GM18861 (cell line): ENCODE measurements around the gene MAMDC4.
"Not testable (repeated sequence)": the region's sequence is repeated elsewhere in the genome, so short reads cannot be mapped to it uniquely, and the experiment has no call there.

Experiments
- ATAC-seq: cut with Tn5 transposase; IDR thresholded peaks from one replicate; pipeline ENCODE4 v1.9.1; 2021; ENCODE audit not compliant: unreplicated experiment

The MAMDC4 gene

DNA sequence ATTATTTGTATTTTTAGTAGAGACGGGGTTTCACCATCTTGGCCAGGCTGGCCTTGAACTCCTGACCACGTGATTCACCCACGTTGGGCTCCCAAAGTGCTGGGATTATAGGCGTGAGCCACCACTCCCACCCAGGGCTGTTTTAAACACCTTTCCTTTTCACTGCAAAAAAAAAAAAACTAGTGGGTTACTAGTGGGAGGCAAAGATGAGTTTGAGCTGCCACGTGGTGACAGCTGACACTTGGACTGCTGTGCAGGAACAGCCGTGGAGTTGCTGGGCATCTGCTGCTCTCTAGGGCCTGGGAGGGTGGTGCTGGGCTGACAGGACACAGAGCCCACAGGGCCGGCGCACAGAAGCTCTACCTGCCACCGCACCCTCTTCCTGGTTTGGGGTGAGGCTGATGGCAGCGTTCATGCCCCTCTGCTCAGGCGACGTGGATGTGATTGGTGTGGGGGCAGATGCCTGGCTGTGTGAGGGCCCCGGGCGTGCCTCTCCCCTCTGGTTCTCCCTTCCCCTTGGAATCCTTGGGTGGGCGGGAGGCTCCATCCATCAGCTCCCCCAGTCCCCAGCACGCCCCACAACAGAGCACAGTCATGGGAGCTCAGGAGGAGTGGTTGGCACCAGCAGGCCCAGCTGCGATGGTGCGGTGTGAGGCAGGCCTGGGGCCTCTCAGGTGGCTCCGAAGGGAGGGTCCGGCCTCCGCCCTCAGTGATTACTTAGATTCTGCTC lies 27.5 kb upstream of the MAMDC4 start:
- ATAC-seq: no peak

GRCh38 chr9:136825295-136826187 lies 26.6 kb upstream of the MAMDC4 start:
- ATAC-seq: no peak

DNA sequence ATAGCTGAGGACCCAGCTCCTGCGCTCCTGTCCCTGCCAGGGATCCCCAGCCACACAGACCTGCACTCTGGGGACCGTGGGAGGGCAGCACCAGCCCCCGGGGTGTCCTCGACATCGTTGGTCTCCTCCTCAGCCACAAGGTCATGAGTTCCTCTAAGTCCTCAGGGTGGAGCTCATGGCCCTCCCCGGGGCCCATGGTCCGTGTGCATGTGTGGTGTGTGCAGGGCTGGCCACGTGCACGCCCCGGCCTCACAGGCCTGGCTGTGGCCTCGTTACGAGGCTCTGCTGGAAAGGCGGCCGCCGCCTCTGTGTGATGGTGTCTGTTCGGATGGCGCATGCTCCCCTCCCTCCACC lies 26.0 kb upstream of the MAMDC4 start:
- ATAC-seq: no peak

DNA sequence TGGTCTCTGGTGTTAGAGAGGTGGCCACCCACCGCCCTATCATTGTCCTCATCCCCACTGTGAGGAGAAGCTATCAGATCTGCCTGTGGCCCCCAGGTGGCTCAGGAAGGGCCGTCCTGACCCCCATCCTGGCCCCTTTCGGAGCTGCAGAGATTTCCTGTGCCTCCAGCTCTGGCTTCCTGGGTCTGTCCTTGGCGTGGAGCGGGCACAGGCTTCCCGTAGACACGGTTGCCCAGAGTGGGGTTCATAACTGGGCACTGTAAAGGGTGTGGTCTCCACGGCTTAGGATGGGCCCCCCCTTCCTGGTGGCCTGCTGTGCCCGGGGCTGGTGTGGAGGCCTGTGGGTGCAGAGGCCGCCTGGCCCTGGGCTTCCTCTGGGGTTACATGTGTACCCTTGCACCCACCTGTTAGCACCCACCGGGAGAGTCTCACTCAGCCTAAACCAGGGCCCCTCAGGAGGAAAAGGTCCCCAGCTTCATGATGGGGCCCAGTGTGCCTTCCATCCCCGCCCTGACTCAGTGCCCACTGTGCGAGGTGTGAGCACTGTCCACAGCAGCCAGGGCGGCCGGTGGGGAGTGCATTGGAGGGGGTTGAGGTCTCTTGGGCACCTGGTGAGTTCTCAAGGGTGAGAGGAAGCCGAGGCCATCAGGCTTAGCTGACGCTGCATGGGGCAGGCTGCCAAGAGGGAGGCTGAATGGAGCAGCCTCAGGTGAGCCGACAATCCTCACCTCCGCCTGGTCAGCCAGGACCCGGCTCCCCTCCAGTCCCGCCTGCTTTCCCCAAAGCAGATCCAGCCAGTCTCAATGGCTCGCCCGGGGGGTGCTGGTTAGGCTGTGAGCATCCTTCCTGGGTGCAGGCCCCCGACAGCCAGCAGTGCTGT lies 25.2 kb upstream of the MAMDC4 start:
- no peak for ATAC-seq

DNA sequence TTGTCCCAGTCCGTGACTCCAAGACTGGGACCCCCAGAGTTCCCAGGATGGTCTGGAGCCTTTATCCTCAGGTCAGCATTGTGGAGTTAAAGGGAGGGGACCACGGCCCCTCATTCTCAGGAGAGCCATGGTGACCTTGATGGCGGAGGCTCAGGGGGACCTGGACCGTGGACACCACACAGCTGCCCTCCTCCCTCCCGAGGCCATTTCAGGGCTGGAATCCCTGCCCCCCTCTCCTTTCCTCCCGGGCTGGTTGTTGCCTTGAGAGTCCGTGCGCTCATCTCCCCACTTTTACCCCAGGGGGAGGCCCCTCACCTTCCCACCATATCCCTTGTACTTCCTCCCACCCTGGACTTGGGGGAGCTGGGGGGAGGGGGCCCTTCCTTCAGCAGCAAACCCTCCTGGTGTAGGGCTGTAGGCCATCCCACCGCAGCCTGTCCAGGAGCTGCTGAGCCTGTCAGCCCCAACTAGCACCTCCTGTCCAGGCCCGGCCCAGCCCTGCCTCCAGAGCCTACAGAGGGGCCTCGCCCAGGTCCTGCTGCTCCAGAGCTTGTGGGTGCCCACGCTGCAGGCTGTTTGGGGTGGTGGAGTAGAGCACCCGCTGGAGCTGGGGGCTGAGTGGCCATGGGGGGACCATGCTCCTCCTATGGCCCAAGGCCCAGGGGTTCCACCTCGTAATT lies 24.2 kb upstream of the MAMDC4 start:
- no peak for ATAC-seq

GRCh38 chr9:136828474-136829140 lies 23.5 kb upstream of the MAMDC4 start:
- no peak for ATAC-seq

GRCh38 chr9:136829412-136829811 lies 22.7 kb upstream of the MAMDC4 start:
- no peak for ATAC-seq

DNA sequence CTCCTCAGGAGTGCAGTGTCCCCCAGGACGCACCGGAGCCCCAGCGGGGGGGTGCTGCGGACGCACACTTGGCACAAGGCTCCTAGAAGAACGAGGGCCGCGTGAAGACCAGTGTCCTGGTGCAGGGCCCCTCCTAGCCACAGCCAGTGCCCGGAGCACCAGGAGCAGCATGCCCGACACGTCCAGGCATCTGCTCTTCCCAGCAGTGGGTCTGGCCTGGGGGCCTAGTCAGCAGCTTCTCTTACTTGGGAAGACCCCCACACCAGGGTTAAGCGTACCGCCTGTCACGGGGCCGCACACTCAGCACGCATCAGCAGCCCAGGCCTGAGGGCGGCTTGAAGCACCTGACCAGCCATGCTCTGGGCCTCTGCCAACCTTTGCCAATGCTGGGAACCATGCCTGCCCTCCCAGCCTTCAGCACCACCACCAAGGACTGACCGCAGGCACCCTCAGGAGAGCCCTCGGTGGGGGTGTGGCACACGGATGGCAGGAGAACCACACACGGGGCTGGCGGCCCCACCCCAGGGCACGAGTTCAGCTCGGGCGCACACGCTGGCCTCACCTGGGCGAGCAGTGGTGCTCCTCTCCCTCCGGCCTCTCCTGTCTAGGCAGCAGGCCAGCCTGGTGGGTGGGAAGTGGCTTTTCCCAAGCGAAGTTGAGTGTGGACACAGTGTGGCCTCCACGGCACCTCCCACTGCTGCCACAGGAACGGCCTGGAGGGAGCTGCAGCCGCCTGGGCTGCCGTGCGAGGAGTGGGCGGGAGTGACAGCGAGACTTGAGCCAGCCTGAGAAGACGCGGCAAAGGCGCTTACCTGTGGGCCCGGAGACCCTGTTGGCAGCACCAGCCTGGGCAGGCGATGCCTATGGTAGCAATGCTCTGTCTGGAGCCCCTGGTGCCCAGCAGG lies 21.9 kb upstream of the MAMDC4 start:
- ATAC-seq: no peak

- ATAC-seq: no peak
These were observed 21.0 kb upstream of the MAMDC4 start for GRCh38 chr9:136831002-136831719.

DNA sequence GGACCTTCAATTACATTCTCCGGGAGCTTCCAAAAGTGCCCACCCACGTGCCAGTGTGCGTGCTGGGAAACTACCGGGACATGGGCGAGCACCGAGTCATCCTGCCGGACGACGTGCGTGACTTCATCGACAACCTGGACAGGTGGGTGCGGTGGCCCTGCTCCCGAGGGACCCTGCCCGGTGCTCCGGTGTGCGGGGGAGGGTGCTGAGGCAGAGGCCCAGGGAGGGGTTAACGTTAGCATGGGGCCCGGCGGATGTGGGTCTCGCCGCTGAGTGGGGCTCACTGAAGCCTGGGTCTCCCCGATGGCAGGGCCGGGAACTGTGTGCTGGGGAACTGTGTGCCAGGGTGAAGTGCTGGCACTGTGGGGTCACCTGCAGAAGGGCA lies 20.4 kb upstream of the MAMDC4 start:
- ATAC-seq: no peak

GRCh38 chr9:136832581-136832980 lies 19.6 kb upstream of the MAMDC4 start:
- no peak for ATAC-seq

GRCh38 chr9:136833381-136834048 lies 18.6 kb upstream of the MAMDC4 start:
- not testable (repeated sequence) for ATAC-seq

GRCh38 chr9:136835162-136835931 lies 16.8 kb upstream of the MAMDC4 start:
- no peak for ATAC-seq

GRCh38 chr9:136835932-136836904 lies 15.9 kb upstream of the MAMDC4 start:
- no peak for ATAC-seq

DNA sequence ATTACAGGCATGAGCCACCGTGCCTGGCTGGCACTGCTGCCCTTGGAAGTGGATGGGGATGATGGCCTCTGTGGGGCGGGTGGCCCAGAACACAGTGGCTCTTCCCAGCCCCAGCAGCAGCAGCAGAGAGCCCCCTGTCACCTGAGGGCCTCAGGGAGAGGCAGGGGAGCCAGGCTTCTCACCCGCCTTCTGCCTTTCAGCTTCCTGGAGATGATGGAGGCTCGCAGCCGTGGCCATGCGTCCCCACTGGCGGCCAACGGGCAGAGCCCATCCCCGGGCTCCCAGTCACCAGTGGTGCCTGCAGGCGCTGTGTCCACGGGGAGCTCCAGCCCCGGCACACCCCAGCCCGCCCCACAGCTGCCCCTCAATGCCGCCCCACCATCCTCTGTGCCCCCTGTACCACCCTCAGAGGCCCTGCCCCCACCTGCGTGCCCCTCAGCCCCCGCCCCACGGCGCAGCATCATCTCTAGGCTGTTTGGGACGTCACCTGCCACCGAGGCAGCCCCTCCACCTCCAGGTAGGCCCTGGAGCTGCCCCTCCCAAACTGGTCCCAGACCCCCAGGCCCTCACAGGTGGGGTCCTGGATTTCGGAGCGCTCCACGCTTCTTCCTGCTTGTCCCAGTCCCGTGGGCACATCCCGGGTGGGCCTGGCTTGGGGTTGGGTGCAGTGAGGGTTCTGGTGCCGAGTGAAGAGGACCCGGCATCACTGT lies 14.8 kb upstream of the MAMDC4 start:
- ATAC-seq: no peak
